ENCODE results near the gene RABIF. TPM values are rescaled to one million over a fixed set of nuclear protein-coding genes. Genes with fewer than 3 reads are reported as not detected.
"Not testable (repeated sequence)": the region's sequence is repeated elsewhere in the genome, so short reads cannot be mapped to it uniquely, and the experiment has no call there.

Gene RABIF
- total RNA-seq, 2 experiments from 2014 or later = 11.5 to 15.3 TPM

DNA sequence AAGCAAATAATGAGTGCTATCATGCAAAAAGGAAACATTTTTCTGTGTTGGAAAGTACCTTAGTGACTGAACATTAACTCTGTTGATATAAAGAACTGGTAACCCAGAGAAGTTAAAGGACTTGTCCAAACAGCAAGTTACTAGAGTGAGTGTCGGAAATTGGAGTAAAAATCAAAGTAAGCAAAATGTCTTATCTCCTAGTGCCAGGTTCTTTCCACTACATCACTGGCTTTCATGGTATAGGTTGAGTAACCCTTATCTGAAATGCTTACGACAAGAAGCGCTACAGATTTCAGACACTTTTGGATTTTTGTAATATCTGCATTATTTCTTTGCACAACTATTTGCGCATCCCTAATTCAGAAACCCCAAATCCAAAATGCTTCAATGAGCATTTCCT, 16.4 kb upstream of the RABIF start:
- CTCF ChIA-PET = interaction anchor here (1.0 kb wide), 1 partner anchor 45 kb away, joined by 3 read pairs; no protein-coding TSS in a partner anchor
- no peak overlapping the region for H3K27ac Mint-ChIP-seq
- H3K27me3 Mint-ChIP-seq = no peaks in the 10 kb centered on the region
- no peaks in the 10 kb centered on the region for H3K9me3 Mint-ChIP-seq (ENCODE audit: low read depth)
- ATAC-seq (no peak), DNase-seq (no peak)
- H3K4me1 Mint-ChIP-seq = no peaks in the 10 kb centered on the region
- no peak overlapping the region for H3K4me3 Mint-ChIP-seq
- peaks cover 27% of the 10 kb centered on the region for H3K36me3 Mint-ChIP-seq

DNA sequence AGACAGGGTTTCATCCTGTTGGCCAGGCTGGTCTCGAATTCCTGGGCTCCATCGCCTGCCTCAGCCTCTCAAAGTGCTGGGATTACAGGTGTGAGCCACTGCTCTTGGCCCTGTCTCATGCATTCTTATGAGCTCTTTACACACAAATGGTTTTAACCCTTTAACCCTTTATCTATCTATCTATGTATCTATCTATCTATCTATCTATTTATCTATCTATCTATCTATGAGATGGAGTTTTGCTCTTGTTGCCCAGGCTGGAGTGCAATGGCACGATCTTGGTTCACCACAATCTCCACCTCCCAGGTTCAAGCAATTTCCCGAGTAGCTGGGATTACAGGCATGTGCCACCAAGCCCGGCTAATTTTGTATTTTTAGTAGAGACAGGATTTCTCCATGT, 14.9 kb upstream of the RABIF start:
- not testable (repeated sequence) for H3K27me3 Mint-ChIP-seq

DNA sequence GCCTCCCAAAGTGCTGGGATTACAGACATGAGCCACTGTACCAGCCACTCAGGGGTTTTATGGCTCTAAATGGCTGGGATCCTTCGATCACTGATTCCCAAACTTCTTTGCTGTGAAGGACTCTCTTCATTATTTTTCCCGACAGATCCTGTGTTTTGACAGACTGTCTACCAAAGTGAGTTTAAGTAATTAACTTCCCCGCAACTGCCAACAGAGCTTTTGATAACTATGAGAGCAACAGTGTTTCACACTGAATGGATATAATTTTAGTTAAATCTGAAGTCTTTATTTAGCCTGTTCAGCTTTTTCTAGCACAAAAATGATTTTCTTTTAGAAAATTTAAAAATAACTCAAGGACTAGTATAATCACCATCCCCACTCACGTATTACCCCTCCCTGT, 12.6 kb upstream of the RABIF start:
- no peaks in the 10 kb centered on the region for H3K4me1 Mint-ChIP-seq
- no peak overlapping the region for H3K27ac Mint-ChIP-seq
- CTCF ChIA-PET = no interaction called here
- DNase-seq (no peak), ATAC-seq (no peak)
- H3K4me3 Mint-ChIP-seq = no peak overlapping the region
- H3K27me3 Mint-ChIP-seq = no peaks in the 10 kb centered on the region
- no peaks in the 10 kb centered on the region for H3K9me3 Mint-ChIP-seq (ENCODE audit: low read depth)
- H3K36me3 Mint-ChIP-seq = peaks cover 36% of the 10 kb centered on the region

More for the DNA sequence above, 14.9 kb upstream of the RABIF start:
- DNase-seq; ATAC-seq; H3K4me3 Mint-ChIP-seq; H3K9me3 Mint-ChIP-seq (ENCODE audit: low read depth); H3K27ac Mint-ChIP-seq; H3K4me1 Mint-ChIP-seq: not testable (repeated sequence)
- CTCF ChIA-PET = interaction anchor here (1.0 kb wide), 1 partner anchor 13 kb away, joined by 4 read pairs; no protein-coding TSS in a partner anchor
- H3K36me3 Mint-ChIP-seq = peaks cover 28% of the 10 kb centered on the region

DNA sequence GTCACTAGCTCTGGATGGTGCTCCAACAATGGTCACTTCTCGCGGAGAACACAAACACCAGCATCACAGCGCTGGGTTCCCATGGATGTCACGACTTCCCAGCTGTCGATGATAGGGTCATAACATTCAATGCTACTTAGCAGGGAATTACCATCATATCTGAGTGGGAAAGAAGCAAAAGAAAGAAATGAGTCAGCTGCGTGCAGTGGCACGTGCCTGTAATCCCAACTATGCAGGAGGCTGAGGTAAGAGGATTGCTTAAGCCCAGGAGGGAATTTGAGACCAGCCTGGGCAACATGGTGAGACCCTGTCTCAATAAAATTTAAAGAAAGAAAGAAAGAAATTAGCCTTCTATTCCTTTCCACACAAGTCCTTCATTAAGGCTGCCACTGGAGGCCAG, 3.6 kb upstream of the RABIF start:
- H3K27ac Mint-ChIP-seq = no peak overlapping the region
- no peak for DNase-seq
- H3K9me3 Mint-ChIP-seq (ENCODE audit: low read depth) = no peaks in the 10 kb centered on the region
- CTCF ChIA-PET = no interaction called here
- H3K27me3 Mint-ChIP-seq = no peaks in the 10 kb centered on the region
- H3K36me3 Mint-ChIP-seq = peaks cover 26% of the 10 kb centered on the region
- peaks cover 17% of the 10 kb centered on the region for H3K4me1 Mint-ChIP-seq
- no peak for ATAC-seq
- no peak overlapping the region for H3K4me3 Mint-ChIP-seq

DNA sequence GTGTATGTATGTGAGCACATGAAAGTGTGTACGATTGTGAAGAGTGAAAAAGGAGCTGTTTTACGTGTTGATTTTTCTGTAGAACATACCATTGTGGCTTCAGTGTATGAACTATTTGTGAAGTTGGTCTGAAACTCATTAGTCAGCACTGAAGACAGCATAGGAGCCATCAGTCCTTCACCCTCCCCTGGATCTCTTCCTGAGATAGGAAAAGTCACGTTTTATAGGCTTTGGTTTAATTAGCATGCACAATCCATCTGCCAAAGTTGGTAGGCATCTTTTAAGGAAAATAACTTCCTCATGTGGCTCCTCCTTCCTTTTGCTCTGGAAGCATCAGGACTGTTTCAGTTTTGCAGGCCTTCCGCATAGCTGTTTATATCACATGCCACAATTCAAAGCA, 1.4 kb upstream of the RABIF start:
- Mint-ChIP-seq H3K27ac (no peak overlapping the region), H3K27me3 (no peaks in the 10 kb centered on the region), H3K9me3 (ENCODE audit: low read depth) (no peaks in the 10 kb centered on the region), H3K4me1 (peaks cover 21% of the 10 kb centered on the region), H3K4me3 (no peak overlapping the region), H3K36me3 (peaks cover 15% of the 10 kb centered on the region)
- CTCF ChIA-PET = interaction anchor here (1.1 to 3.5 kb wide), 3 partner anchors 14 to 109 kb away, joined by 3 to 14 read pairs (median 4); no protein-coding TSS in a partner anchor
- DNase-seq (no peak), ATAC-seq (no peak)

DNA sequence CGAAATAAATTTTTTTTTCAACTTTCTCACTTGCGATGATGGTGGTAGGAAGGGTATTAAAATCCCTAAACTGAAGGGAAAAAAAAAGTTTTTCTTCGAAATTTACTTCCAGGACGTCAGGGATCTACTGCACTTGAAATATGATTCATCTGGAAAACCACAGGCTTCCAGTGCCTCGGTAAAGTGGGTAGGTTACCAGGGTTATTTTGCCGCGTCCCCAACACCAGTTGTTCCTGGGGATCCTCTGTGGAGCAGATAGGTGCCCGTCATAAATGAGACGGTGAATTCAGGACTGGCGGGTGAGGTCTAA, 773 bp downstream of the RABIF start:
- DNase-seq = no peak
- Mint-ChIP-seq H3K36me3 (peaks cover 8% of the 10 kb centered on the region), H3K27me3 (no peaks in the 10 kb centered on the region), H3K4me3 (peak overlapping the region; percentile 95), H3K4me1 (peaks cover 23% of the 10 kb centered on the region), H3K27ac (peak overlapping the region; percentile 95), H3K9me3 (ENCODE audit: low read depth) (no peaks in the 10 kb centered on the region)
- ATAC-seq = no peak
- CTCF ChIA-PET = interaction anchor here (1.0 to 3.5 kb wide), 3 partner anchors 29 to 118 kb away, joined by 4 to 14 read pairs (median 6); no protein-coding TSS in a partner anchor

DNA sequence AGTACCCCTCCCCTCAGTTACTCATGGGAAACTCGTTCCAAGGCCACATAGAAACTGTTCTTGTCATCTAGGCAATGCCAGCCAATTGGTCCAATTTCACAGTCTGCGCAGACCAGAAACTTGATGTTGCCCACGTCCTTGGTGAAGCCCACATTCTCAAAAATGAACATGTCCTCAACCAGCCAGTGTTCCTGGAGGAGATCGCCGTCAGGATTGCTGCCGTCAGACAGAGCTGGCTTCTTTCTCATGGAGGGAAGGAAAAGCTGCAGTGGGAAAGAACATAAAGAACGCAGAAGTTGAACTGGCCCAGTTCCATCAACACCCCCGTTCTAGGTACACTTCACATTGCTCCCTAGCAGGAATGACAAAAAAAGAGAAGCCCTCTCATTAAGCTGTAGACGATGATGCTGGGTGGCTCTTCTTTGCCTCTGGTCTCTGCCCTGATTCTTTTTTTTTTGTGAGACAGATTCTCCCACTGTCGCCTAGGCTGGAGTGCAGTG, 7.9 kb downstream of the RABIF start:
- H3K27ac Mint-ChIP-seq = no peak overlapping the region
- H3K27me3 Mint-ChIP-seq = no peaks in the 10 kb centered on the region
- peaks cover 5% of the 10 kb centered on the region for H3K4me1 Mint-ChIP-seq
- no peak for ATAC-seq
- CTCF ChIA-PET = interaction anchor here (1.2 kb wide), 1 partner anchor 18 kb away, joined by 4 read pairs; no protein-coding TSS in a partner anchor
- no peaks in the 10 kb centered on the region for H3K9me3 Mint-ChIP-seq (ENCODE audit: low read depth)
- DNase-seq = no peak
- H3K36me3 Mint-ChIP-seq = peaks cover 12% of the 10 kb centered on the region
- H3K4me3 Mint-ChIP-seq = no peak overlapping the region

DNA sequence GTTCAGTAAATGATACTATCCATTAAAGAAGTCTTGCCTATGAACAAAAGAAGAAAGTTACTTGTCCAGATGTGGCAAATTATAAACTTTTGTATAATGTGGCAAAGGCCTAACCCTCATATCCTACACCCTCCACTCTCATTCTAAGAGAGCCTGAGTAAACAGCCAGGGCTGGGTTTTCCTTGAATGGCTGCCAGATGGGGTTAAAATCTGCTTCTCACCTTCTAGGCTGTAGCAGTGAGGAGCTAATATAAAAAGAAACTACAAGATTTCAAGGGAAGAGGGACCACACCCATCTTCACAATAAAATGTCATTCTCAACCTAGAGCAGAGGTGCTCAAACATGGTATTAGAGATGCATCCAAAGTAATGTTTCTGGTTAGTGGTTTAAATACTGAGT, 8.9 kb downstream of the RABIF start:
- CTCF ChIA-PET = no interaction called here
- peaks cover 3% of the 10 kb centered on the region for H3K4me1 Mint-ChIP-seq

DNA sequence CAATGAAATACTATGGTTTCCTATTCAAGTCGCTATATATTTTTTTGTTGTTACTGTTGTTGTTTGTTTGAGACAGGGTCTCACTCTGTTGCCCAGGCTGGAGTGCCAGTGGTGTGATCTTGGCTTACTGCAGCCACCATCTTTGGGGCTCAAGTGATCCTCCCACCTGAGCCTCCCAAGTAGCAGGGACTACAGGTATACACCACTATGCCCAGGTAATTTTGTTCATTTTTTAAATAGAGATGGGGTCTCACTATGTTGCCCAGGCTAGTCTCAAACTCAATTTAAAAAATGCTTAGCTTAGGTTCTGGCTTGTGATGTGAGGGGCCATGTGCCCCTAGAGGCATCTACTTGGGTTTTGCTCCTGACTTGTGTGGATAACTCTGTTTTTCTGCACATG, 9.8 kb downstream of the RABIF start:
- ATAC-seq (no peak), DNase-seq (no peak)
- H3K36me3 Mint-ChIP-seq = peaks cover 12% of the 10 kb centered on the region
- H3K9me3 Mint-ChIP-seq (ENCODE audit: low read depth) = no peaks in the 10 kb centered on the region
- no peaks in the 10 kb centered on the region for H3K27me3 Mint-ChIP-seq
- no peak overlapping the region for H3K27ac Mint-ChIP-seq
- CTCF ChIA-PET = no interaction called here
- H3K4me1 Mint-ChIP-seq = peaks cover 2% of the 10 kb centered on the region
- H3K4me3 Mint-ChIP-seq = no peak overlapping the region

More for the DNA sequence above, 8.9 kb downstream of the RABIF start:
- DNase-seq (no peak), ATAC-seq (no peak)
- Mint-ChIP-seq H3K36me3 (peaks cover 12% of the 10 kb centered on the region), H3K27me3 (no peaks in the 10 kb centered on the region), H3K9me3 (ENCODE audit: low read depth) (no peaks in the 10 kb centered on the region), H3K27ac (no peak overlapping the region), H3K4me3 (no peak overlapping the region)

DNA sequence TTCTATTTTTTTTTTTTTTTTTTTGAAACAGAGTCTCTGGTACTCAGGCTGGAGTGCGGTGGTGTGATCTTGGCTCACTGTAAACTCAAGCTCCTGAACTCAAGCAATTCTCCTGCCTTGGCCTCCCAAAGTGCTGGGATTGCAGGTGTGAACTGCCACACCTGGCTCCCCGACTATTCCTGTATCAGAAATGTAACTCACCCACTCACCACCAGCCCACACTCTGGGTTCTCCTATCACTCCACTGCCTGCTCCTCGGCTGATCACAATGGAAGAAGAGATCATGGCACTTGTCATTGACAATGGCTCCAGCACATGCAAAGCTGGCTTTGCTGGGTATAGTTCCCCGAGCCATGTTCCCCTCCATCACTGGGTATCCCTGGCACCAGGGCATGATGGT, 15.9 kb downstream of the RABIF start:
- H3K36me3 Mint-ChIP-seq = no peaks in the 10 kb centered on the region
- no peak for DNase-seq
- no peaks in the 10 kb centered on the region for H3K9me3 Mint-ChIP-seq (ENCODE audit: low read depth)
- H3K4me1 Mint-ChIP-seq = no peaks in the 10 kb centered on the region
- H3K27ac Mint-ChIP-seq = no peak overlapping the region
- no peak for ATAC-seq
- no peaks in the 10 kb centered on the region for H3K27me3 Mint-ChIP-seq
- H3K4me3 Mint-ChIP-seq = no peak overlapping the region
- CTCF ChIA-PET = interaction anchor here (0.7 kb wide), 1 partner anchor 21 kb away, joined by 3 read pairs; no protein-coding TSS in a partner anchor

DNA sequence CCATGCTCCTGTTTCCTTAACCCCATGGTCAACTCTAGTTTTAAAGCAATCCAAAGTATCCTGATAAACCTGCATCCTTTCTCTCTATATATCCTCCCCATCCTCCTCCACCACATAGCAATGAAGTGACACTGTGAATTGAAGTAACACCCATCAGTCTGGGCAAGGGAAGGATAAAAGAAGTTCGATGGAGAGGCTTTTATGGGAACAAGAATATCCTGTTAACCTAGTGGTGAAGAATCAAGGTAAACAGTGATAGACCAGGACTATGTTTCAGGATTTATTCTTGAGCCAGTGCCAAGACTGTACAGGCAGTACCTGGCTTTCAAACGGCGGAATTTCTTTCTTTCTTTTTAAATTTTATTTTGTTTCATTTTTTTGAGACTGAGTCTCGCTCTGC, 17.6 kb downstream of the RABIF start:
- no peak overlapping the region for H3K27ac Mint-ChIP-seq
- H3K36me3 Mint-ChIP-seq = no peaks in the 10 kb centered on the region
- H3K4me3 Mint-ChIP-seq = no peak overlapping the region
- CTCF ChIA-PET = no interaction called here
- H3K27me3 Mint-ChIP-seq = peaks cover 3% of the 10 kb centered on the region
- H3K4me1 Mint-ChIP-seq = no peaks in the 10 kb centered on the region
- DNase-seq = no peak
- H3K9me3 Mint-ChIP-seq (ENCODE audit: low read depth) = no peaks in the 10 kb centered on the region
- ATAC-seq = no peak

DNA sequence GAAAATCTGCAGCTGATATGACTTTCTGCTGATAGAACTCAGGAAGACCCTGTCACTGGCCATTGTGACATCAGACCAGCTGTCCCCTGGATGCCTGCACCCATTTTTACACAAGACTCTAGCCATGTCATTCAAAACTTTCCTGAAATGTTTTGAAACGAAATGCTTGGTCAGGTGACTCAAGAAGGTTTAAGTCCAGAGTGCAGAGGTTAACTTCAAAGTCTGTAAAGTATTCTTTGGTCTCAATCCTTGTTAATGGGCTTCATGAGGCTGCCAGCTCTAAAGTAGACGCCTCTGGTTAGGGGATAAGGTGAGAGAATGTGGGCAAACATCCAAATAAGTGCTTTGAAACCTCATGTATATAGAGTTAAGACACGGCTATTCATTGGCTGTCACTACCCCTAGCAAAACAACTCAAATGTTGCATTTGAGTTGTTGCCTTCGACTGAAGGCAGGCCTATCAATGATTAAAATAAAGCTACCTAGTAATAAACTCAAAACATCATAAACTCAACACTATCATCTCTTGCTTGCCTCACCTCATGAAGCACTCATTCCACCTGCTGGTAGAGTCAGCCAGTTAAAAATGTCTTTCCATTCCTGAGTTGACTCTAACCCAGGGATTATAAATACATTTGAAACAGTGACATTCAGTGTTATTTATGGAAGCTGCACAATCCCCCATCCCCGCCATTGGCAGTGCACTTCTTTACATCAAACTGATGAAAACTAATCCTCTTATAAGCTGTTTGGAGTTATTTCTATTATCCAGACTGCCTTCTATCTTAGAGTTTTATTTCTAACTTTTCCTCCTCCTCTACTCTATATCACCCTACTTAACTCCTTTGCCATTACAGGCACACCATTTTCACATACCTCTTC, 26.0 kb downstream of the RABIF start:
- no peaks in the 10 kb centered on the region for H3K9me3 Mint-ChIP-seq (ENCODE audit: low read depth)
- ATAC-seq = no peak
- no peaks in the 10 kb centered on the region for H3K36me3 Mint-ChIP-seq
- H3K27me3 Mint-ChIP-seq = peaks cover 67% of the 10 kb centered on the region
- H3K27ac Mint-ChIP-seq = no peak overlapping the region
- no peak for DNase-seq
- CTCF ChIA-PET = interaction anchor here (0.6 to 1.4 kb wide), 7 partner anchors 19 to 731 kb away, joined by 3 to 4 read pairs (median 4); partner anchors contain the start of gene CYB5R1
- H3K4me3 Mint-ChIP-seq = no peak overlapping the region
- H3K4me1 Mint-ChIP-seq = peaks cover 8% of the 10 kb centered on the region

DNA sequence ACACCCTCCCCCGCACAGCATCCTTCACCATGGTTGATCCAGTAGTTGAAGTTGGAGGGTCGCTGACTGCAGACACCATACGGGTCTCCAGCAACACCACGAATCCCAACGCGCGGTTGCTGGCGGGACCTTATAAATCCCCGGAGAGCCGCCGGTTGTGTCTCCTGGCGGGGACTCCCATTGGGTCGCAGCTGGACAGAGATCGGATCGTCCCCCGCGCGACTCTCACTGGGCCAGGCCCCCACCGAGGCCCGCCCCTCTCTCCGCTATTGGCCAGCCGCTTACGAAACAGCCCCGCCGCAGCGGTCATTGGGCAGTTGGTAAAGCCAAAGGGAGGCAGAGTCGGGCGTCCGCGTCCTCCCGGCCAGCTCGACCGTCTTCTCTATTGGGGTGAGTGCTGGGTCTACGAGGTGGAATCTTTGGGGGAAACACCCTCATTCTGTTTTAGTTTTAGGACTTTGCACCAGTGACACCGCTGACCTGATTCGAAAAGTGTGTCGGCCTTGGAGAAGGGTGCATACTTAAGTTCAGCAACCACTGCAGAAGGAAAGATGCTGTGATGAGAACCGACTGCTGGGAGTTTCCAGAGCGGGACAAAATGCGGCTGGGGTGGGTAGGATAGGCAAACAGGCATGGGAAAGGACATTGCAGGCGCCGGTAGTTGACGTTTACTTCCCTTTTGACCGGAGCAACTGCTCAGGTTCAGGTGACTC, 27.4 kb downstream of the RABIF start:
- DNase-seq (peak; percentile 72), ATAC-seq (peak; percentile 91)
- CTCF ChIA-PET = interaction anchor here (1.0 to 1.2 kb wide), 2 partner anchors 106 to 138 kb away, joined by 3 to 4 read pairs; partner anchors contain the start of gene CYB5R1
- H3K27me3 Mint-ChIP-seq = peaks cover 65% of the 10 kb centered on the region
- peak overlapping the region; percentile 75 for H3K4me3 Mint-ChIP-seq
- H3K27ac Mint-ChIP-seq = no peak overlapping the region
- H3K9me3 Mint-ChIP-seq (ENCODE audit: low read depth) = no peaks in the 10 kb centered on the region
- no peaks in the 10 kb centered on the region for H3K36me3 Mint-ChIP-seq
- peaks cover 8% of the 10 kb centered on the region for H3K4me1 Mint-ChIP-seq

All from activated CD8-positive, alpha-beta memory T cell treated with anti-CD3 and anti-CD28 coated beads, Interleukin-2, amount 10 ng/mL, durations not matched to agents 7 days and 5 days (primary cell).